HG02885 (cell line): ENCODE results near the gene EXOC3L4.

Source experiments
- ATAC-seq: cut with Tn5 transposase; IDR thresholded peaks from one replicate; pipeline ENCODE4 v1.9.1; 2021; ENCODE audit warnings: mild to moderate bottlenecking; ENCODE audit not compliant: unreplicated experiment, poor library complexity

EXOC3L4 gene

DNA sequence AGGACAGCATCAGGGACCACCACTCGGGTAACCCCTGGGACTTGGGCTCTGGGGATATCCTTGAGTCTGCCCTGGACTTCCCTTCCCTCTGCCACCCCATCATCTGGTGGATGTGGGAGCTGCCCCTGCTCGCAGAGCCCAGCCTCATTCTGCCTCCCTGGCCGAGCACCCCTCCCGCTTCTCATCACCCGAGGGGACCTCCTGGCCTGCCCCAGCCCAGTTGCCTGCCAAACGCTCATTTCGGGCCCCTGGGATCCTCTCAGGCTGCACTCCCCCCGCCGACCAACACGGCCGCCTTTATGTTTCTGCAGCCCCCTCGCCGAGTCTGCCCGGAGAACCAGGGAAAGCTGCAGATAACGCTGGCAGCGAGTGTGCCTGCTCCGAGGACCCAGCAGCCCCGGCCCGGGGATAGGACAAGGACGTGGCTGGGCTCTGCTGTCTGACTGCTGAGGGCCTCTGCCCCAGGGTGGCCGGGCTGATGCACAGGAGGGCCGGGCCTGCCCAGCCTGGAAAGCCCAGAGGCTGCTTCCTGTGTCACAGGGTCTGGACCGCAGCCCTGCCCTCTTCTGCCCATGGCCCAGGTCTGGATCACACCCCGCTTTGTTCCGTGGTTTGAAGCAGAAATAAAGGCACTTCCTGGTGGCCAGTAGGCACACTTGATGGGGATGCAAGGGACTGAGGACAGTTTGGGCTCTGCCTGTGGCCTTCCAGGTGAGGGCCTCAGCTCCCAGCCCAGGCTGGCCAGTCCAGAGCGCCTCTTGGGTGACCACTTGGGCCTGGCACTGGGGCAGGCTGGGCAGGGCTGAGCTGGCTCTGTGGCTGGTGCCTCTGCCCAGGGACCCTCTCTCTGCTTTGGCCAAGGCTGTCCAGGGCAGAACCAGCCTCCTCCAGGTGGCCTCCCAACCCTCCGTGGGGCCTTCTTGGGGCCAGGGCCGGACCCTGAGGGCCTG, 4.9 kb upstream of the EXOC3L4 start:
- no peak for ATAC-seq

DNA sequence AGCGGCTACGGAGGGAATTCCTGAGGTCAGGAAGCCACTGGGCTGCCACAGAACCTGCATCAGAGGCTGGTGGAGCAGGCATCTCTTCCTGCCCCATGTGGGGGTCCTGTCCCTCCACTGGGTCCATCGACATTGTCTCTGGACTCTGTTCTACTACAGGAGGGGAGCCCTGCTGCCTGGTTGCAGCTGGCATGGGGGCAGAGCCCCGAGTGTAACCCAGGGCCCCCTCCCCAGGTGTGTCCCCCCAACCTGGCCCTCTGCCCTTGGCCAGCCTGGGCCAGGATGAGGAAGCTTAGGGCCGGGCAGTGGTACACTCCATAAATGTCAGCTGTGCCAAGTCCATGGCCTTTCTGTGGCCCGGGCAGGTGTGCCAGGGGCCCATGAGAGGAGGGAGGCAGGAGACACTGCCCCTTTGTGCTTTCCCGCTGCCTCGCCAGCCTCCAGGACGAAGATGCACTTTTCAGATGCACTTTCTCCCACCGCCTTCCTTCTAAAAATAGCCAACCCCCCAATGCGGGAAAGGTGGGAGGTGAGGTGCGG, 4.0 kb upstream of the EXOC3L4 start:
- ATAC-seq: no peak

DNA sequence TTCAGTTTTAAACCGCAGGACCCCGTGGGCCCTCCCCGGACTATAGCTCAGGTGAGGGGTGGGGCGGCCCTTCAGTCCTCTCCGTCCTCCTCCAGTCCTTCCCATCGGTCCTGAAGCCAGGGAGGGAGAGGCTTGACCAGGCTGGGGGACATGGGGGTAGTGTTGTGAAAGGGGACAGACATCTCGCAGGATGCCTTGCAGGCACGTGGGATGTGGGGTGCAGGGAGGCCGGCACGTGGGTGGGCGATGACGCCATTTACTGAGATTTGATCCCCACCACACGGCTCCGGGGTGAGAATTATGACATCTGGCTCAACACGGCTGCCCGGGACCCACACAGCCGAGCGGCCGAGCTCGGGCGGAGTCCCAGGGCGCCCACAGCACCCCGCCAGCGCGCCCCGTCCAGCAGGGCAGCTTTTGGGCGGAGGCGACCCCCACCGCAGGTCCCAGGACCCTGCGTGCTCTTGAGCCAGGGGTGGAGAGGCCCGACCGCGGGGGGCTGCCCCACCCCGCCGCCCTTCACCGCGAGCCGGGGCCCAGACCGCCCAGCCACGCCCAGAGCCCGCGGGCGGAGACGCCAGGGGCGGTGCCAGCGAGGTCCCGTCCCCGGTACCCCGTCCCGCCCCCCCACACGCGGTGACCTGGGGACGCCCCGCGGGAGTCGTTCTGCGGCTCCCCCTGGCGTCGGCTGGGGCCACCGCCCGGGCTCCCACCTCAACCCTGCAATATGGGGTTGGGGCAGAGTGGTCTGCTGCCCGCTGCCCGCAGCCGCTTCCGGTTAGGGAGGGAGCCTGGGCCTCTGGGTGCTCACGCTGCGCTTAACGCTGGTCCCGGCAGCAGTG, 3.3 kb upstream of the EXOC3L4 start:
- peak; percentile 73 for ATAC-seq

DNA sequence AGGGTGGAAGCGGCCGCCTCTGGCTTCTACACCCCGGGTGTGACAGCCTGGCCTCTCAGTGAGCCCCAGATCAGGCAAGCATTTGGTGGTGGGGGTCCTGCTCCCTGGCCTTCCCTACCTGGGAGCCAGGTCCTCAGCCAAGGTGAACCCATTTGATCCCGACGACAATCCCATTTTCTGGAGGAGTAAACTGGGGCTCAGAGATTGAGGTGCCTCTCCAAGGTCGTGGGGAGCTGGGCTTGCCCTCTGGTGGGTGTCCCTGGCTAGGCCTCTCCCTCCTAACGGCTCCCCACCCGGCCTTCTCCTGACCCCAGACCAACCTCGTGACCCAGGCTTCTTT, 2.7 kb upstream of the EXOC3L4 start:
- ATAC-seq: no peak

DNA sequence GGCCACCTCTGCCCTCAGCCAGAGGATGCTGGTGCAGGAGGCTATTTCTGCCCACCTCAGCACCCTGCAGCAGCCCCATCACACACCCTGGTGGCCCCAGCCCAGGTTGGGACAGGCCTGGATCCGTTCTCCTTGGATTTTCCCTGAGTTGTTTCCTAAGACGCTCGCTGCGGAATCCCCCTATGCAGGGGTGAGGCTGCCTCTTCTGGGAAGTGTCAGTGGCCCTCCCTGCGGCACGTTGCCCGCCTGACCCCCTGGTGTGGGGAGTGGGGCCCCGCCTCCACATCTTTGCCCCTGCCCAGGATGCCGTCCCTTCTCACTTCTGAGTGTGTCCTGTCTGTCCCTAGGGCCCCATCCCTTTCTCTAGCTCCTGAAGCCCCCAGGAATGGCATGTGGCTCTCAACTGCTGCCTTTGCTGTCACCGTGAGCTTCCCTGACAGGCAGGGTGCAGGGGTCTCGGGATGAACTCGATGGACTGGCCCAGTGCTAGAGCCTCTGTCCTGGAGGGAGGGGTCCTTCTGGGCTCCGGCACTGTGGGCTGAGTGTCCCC, 594 bp upstream of the EXOC3L4 start:
- no peak for ATAC-seq

DNA sequence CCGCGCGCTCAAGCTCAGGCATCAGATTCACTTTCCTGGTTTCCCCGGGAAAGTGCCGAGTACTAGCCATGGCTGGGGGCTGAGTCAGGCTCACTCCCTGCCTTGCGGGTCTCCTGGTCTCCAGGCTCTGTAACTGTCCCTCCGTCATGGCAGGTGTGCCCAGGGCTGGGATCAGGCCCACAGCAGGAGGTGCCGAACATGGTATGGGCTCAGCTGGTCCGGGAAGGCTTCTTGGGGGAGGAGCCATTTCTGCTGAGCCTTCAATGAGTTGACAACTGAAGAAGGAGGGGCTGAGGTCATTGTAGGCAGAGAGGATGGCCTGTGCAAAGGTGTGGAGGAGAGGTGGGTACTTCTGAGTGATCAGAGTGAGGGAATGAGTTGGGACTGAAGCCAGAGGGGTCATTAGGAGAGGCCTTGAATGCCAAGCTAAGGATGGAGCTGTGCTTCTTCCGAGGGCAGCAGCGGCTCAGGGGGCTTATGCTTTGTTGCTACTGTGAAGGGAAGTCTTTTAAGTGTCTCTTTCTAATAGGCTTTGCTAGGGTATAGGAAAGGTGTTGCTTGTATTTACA, 769 bp downstream of the EXOC3L4 start:
- ATAC-seq: no peak

DNA sequence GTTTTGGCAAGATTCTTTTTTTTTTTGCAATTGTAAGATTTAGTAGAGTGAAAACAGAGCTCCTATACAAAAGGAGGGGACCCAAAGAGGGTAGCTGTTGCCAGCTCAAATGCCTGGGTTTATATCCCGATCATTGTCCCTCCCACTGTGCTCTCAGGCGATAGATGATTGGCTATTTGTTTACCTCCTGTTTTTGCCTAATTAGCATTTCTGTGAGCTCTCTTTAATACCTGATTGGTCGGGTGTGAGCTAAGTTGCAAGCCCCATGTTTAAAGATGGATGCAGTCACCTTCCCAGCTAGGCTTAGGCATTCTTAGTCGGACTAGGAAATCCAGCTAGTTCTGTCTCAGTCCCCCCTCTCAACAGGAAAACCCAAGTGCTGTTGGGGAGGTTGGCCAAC, 1.9 kb downstream of the EXOC3L4 start:
- ATAC-seq: no peak

DNA sequence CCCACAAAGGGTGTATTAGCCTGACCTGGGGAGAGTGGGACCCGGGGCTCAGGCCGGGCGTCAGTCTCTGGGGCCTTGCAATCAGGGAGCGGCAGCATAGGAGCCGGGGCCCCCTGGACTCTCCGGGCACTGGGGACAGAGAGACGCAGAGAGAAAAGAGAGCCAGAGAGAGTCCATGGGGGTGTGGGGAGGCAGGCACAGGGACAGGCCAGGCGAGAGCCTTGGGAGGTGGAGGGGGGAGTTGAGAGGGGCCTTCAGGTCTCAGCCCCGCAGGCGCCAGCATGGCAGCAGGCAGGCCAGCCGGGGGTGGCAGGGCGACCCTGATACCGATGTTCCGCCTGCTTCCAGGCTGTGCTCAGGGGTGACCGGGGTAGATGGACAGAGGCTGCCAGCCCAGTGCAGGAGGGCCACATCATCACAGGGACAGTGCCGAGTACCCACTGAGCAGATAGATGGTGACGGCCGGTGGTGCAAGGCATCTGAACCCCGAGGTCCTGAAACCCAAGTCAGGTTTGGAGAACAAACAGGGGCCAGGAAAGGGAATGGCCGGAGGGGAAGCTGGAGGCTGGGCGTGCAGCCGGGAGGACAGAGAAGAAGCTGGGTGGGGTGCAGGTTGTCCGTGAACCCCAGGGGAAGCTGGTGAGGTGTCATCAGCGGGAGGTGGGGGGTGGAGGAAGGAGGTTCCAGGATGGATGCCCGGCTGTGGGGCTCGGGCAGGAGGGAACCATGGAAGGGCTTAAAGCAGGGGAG, 2.9 kb downstream of the EXOC3L4 start:
- no peak for ATAC-seq

DNA sequence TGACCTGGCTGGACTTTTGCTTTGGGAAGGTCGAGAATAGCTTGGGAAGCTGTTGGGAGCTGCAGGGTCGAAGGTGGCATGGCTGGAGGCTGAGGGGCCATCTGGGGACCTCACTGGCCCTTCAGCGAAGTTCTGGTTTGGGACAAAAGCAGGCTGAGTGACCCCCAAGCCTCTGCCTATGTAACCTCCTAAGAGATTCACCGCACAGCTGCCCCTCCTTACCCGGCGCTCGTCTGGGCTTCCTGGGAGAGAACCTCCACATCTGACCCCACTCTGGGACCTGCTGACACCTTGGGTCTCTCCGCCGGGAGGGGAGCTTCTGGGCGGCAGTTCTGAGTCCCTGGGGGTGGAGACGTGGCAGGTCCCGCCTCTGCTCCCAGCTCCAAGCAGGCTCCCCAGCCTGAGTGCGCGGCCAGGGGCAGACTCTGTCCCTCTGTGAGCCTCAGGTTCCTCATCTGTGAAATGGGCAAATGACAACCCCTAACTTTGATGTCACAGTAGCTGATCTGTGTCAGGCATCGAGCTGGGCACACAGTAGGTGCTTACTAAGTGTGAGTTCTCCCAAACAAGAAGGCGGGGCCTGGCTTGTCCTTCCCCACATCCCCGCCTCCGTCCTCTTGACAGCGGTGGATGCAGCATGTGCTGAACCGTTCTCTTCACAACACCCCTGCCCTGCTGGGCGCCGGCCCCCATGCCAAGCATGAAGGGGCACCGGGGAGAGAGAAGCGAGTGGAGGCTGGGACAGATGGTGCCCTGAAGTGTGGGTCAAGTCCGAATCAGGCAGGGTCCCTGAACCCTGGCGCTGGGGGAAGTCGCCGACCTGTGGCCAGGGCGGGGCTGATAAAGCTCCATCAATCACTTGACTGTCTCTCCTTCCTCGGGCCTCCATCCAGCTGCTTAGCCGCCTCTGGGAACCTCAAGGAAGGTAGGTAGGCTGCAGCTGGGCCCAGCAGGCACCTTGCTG, 3.8 kb downstream of the EXOC3L4 start:
- no peak for ATAC-seq

DNA sequence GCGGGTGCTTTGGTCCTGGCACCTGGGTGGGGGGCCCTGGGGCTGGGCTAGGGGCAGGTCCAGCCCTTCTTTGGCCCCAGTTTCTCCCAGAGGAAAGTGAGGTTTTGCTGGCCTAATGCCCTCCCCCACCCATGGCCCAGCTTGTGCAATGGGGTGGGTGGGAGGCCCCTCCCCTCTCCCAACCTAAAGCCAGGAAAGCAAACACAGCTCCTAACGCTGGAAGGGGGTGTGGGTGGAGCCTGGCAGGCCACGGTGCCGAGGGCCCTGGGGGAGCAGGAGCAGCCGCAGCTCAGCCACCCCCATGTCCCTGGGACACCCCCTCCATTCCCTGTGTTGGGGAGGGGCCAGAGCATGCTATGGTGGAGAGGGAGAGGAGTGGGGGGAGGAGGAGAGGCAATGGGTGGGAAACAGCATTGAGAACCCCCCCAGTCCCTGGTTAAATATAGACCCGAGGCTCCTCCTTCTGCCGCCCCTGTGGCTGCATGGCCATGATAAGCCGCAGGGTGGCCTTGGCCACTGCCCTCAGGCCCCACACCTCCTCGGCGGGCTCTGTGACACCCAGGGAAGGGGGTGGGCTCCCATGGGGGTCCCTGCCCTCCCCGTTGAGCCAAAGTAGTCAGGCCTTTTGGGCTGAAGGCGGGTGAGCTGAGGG, 4.7 kb downstream of the EXOC3L4 start:
- no peak for ATAC-seq

DNA sequence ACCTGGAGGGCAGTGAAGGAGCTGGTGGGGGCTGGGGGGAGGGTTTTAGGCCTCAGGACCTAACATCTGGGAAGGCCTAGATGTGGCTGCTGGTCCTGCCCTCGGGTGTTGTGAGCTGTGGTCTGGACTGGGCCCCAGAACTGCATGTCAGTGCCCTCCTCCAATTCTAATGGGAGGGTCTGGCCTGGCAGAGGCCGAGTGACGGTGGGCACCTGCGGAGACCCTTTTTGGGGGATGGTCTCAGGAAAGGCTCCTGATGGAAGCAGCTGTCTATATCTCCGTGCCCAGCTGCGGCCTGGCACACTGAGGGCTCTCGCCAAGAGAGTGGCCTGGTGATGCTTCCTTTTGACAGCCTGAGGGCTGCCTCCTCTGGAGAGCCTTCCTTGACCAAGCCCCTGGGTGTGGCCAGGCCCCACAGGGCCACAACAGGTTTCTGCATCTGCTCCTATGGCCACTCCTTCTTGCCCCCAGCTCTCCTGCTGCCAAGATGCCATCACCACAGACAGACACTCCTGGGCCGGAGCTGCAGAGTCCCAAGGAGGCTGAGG, 5.3 kb downstream of the EXOC3L4 start:
- ATAC-seq: no peak

DNA sequence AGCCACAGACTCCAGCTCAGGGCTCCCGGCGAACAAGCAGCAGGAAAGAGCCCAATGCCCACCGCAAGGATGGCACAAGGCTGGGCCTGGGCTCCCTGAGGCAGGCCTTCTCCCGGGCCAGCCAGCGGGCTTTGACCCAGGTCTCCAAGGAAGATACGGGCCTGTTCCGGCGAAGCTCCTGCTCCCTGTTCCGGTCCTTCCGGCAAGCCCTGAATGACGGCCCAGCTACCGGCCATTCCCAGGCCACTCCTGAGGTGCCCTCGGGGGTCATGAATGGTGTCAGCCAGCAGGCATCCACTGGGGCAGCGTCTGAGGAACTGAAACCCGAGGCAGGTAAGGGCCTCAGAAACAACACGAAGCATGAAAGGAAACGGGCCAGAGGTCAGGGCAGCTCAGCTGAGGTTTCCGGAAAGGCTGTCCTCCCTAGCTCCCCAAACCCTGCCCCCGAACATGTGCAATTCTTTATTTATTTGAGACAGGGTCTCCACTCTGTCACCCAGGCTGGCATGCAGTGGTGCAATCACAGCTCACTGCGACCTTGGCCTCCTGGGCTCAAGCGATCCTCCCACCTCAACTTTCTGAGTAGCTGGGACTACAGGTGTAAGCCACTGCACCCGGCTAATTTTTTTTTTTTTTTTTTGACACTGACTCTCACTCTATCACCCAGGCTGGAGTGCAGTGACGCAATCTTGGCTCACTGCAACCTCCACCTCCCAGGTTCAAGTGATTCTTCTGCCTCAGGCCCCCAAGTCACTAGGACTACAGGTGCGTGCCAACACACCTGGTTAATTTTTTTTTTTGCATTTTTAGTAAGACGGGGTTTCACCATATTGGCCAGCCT, 6.0 kb downstream of the EXOC3L4 start:
- peak; percentile 55 for ATAC-seq

DNA sequence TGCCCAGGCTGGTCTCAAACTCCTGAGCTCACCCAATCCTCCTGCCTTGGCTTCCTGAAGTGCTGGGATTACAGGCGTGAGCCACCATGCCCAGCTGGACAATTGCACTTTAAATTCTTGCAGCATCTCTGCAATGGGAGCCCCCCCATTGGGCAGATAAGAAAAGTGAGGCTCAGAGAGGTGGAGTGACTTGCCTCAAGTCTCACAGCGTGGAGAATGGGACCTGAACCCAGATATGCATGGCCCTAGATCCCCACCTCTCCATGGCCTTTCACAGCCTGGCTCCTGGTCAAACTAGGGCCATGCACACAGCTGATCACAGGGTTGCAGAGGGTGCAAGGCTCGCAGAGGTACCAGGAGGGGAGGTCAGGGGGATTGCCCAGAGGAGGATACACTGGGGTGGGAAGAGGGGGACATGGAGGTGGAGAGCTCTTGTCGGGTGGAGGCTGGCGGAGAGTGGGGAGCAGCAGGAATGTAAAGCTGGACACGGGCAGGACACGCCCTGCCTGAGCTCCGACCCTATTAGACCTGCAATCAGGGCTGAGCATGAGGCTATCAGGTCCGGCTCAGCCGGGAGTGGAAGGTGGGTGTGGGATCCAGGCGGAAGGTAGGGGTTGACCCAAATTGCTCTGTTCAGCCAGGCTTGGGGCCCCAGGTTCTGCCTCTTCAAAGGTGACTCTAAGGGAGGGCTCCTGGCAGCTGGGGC, 6.9 kb downstream of the EXOC3L4 start:
- ATAC-seq: no peak

DNA sequence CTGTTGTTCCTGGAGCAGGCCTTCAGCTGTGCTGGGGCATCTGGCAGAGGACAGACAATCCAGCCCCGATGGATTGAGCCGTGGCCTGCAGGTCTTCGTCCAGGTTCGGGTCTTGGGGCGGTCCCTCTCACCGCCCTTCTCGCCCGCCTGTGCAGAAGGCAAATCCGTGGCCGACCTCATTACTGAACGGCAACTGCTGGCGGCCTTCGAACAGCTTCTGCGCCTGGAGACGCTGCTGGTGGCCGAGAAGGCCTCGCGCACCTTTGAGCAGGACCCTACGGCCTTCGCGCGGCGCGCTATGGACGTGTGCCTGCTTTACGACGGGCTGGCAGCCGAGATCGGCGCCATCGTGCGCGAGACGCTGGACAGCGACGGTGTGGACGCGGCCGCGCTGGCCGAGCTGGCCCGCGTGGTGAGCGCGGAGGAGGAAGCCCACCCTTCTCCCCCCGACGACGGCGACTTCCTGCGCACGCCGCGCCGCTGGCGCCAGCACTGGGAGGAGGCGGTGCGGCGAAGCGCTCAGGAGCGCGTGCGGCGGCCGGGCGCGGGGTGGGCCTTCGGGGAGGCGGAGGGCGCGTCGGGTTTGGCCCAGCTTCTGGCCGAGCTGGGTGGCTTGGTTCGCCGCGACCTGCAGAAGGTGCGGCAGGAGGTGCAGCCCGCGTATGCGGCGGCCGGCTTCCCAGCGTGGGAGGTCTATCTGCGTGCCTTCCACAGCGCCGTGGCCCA, 7.6 kb downstream of the EXOC3L4 start:
- no peak for ATAC-seq

DNA sequence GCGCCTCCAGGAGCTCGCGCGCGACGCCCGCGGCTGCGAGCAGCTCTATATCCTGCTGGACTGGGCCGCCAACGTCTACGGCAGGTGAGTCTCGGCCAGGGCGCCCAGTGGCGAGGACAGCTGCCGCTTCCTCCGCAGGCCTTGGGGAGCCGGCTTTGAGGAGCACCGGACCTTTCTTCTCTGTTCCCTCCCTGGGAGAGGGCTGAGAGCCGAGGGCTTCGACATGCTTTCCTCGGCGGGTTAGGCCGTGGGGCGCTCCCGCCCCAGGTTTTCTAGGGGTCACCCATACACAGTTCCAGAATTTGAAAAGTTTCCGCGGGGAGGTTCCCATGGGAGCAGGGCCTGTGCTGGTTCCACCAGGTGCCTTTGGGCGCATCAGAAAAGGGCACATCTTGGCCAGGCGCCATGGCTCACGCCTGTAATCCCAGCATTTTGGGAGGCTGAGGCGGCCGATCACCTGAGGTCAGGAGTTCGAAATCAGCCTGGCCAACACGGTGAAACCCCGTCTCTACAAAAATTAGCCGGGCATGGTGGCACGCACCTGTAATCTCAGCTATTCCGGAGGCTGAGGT, 8.2 kb downstream of the EXOC3L4 start:
- ATAC-seq: no peak
